CD8-positive, alpha-beta memory T cell (primary cell): ENCODE data around the gene SV2C. TPM values are rescaled to one million over a fixed set of nuclear protein-coding genes. Genes with fewer than 3 reads are reported as not detected.
"Not testable (repeated sequence)": the region's sequence is repeated elsewhere in the genome, so short reads cannot be mapped to it uniquely, and the experiment has no call there.

ENCODE experiments used
- CTCF ChIA-PET: fragments of 350-600 bp; sonication (Branson Sonifier 250); formaldehyde crosslinking; loops from one replicate; lab custom pipeline; 2021; ENCODE audit warnings: antibody characterized with exemption; lab: Charles Lee
- POLR2A ChIA-PET: fragments of 350-600 bp; sonication (Branson Sonifier 250); formaldehyde crosslinking; loops from one replicate; lab custom pipeline; 2021; ENCODE audit warnings: antibody characterized with exemption; lab: Charles Lee
- DNase-seq, 5 donors: peaks; one replicate each; pipeline versions ENCODE4 v3.0.0 to v3.0.0-alpha.2; 2020 to 2022; ENCODE audit warnings: mixed read lengths in 1 of 5
- H3K27ac ChIP-seq: one replicate; pipeline ENCODE4 v1.7.0; 2013; ENCODE audit warnings: low read depth, mild to moderate bottlenecking, low read length, moderate library complexity
- H3K27me3 ChIP-seq: 2 replicates; pipeline ENCODE4 v1.7.0; 2013; ENCODE audit warnings: low read length, mild to moderate bottlenecking; ENCODE audit not compliant: insufficient read depth, poor library complexity, severe bottlenecking
- H3K36me3 ChIP-seq: 2 replicates; pipeline ENCODE4 v1.7.0; 2013; ENCODE audit warnings: mild to moderate bottlenecking, low read length, moderate library complexity; ENCODE audit not compliant: insufficient read depth
- H3K4me1 ChIP-seq: 2 replicates; pipeline ENCODE4 v1.7.0; 2013; ENCODE audit warnings: mild to moderate bottlenecking, low read length, moderate library complexity; ENCODE audit not compliant: insufficient read depth
- H3K4me3 ChIP-seq: 2 replicates; pipeline ENCODE4 v1.7.0; 2013; ENCODE audit warnings: mild to moderate bottlenecking, low read length
- H3K9me3 ChIP-seq: 2 replicates; pipeline ENCODE4 v1.7.0; 2013; ENCODE audit warnings: mild to moderate bottlenecking, low read length
- H3K27ac Mint-ChIP-seq, 8 donors: one replicate each; pipeline ENCODE4 v1.8.0; 2020 to 2021; ENCODE audit warnings: mixed read lengths in 8 of 8, mild to moderate bottlenecking in 6 of 8, inconsistent platforms in 3 of 8, moderate library complexity in 3 of 8
- H3K27me3 Mint-ChIP-seq, 2 donors: one replicate each; pipeline ENCODE4 v1.8.0; 2020 to 2021; ENCODE audit warnings: mixed read lengths in 2 of 2, mild to moderate bottlenecking in 1 of 2, moderate library complexity in 1 of 2
- H3K36me3 Mint-ChIP-seq, 3 donors: one replicate each; pipeline ENCODE4 v1.8.0; 2020 to 2021; ENCODE audit warnings: mixed read lengths in 3 of 3, inconsistent platforms in 1 of 3, mild to moderate bottlenecking in 1 of 3
- H3K4me1 Mint-ChIP-seq, 3 donors: one replicate each; pipeline ENCODE4 v1.8.0; 2020 to 2021; ENCODE audit warnings: mixed read lengths in 3 of 3, inconsistent platforms in 1 of 3, mild to moderate bottlenecking in 1 of 3
- H3K4me3 Mint-ChIP-seq, 7 donors: one replicate each; pipeline ENCODE4 v1.8.0; 2020 to 2021; ENCODE audit warnings: mixed read lengths in 7 of 7, mild to moderate bottlenecking in 6 of 7, moderate library complexity in 4 of 7, inconsistent platforms in 2 of 7
- H3K9me3 Mint-ChIP-seq, 5 donors: one replicate each; pipeline ENCODE4 v1.8.0; 2020 to 2022; ENCODE audit warnings: mixed read lengths in 5 of 5, mild to moderate bottlenecking in 3 of 5, moderate library complexity in 2 of 5, inconsistent platforms in 1 of 5
- polyA plus RNA-seq: library from polyadenylated mRNA; unstranded; fragments of 300-500 nt; fragmentation: Illumina TruSeq; gene quantifications from one replicate; pipeline ENCODE4 v1.2.3, GENCODE V29; 2021
- total RNA-seq, 2 experiments: library from RNA; stranded (reverse); gene quantifications; one replicate each; pipeline ENCODE4 v1.2.3, GENCODE V29; 2021

SV2C gene
- total and polyA plus RNA-seq, 3 experiments from 2014 or later = not detected

DNA sequence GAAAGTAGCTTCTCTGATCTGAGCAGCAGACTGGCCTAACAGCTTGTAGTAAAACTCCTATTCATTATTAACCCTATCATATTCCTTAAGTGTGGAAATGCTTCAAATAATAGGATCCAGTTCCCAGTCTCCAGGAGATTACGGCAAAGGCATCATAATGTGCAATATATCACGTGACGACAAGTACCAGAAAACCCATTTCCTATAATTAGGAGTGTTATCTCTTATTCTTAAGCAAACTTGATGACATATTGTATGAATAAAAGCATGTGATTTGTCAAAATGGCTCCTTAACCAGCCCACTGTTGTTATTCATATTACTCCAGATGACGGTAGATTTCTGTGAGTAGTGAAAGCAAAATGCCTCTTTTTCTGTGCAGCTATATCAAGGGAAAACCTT is 2.9 kb downstream of the SV2C start:
- H3K27me3 Mint-ChIP-seq = peaks cover 44 to 79% of the 10 kb centered on the region in 2 donors
- Histone ChIP-seq H3K4me3 (no peak overlapping the region), H3K27ac (no peak overlapping the region), H3K36me3 (no peaks in the 10 kb centered on the region), H3K27me3 (peaks cover 19% of the 10 kb centered on the region), H3K4me1 (peaks cover 12% of the 10 kb centered on the region), H3K9me3 (no peaks in the 10 kb centered on the region)
- no peak overlapping the region for H3K27ac Mint-ChIP-seq
- H3K36me3 Mint-ChIP-seq = no peaks in the 10 kb centered on the region
- ChIA-PET CTCF (no interaction called here), POLR2A (no interaction called here)
- H3K4me1 Mint-ChIP-seq = peaks cover 20 to 34% (median 29%) of the 10 kb centered on the region in 3 donors
- peak overlapping the region in 1 of 7 donors; percentile 20 for H3K4me3 Mint-ChIP-seq
- DNase-seq = no peak
- H3K9me3 Mint-ChIP-seq = peaks cover 2 to 7% (median 3%) of the 10 kb centered on the region in 5 donors

DNA sequence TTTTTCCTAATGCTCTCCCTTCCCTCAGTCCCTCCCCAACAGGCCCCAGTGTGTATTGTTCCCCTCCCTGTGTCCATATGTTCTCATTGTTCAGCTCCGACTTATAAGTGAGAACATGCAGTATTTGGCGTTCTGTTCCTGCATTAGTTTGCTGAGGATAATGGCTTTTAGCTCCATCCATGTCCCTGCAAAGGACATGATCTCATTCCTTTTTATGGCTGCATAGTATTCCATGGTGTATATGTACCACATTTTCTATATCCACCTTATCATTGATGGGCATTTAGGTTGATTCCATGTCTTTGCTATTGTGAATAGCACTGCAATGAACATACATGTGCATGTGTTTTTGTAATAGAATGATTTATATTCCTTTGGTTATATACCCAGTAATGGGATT is 6.0 kb downstream of the SV2C start:
- H3K9me3 Mint-ChIP-seq, H3K4me1 ChIP-seq, H3K27ac ChIP-seq, H3K27me3 ChIP-seq, POLR2A ChIA-PET, CTCF ChIA-PET, H3K4me3 Mint-ChIP-seq, H3K36me3 Mint-ChIP-seq, DNase-seq, H3K36me3 ChIP-seq, H3K9me3 ChIP-seq, H3K27ac Mint-ChIP-seq, H3K4me3 ChIP-seq: not testable (repeated sequence)
- H3K27me3 Mint-ChIP-seq = peaks cover 27 to 62% of the 10 kb centered on the region in 2 donors
- peaks cover 4 to 11% (median 8%) of the 10 kb centered on the region in 3 donors for H3K4me1 Mint-ChIP-seq

DNA sequence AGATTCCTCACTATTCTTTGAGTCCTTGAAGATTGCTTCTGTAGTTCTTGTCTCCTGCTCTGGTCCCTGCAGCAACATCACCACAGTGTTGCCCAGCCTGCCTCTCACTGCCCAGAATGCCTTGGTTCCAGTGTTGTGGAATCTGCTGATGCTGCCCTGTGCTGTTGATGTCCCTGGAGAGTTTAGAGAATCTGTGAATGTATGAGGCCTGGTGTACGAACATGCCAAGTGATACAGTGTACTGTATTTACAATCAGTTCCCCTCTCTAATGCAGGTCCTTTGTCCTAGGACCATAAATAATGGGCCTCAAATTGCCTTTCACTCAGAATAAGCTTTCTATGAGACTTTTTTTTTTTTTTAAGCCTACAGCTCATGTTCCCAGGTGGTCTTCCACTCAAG is 8.2 kb downstream of the SV2C start:
- peaks cover 2 to 7% (median 3%) of the 10 kb centered on the region in 5 donors for H3K9me3 Mint-ChIP-seq
- Histone ChIP-seq H3K9me3 (no peaks in the 10 kb centered on the region), H3K4me1 (no peaks in the 10 kb centered on the region), H3K4me3 (no peak overlapping the region), H3K36me3 (no peaks in the 10 kb centered on the region), H3K27me3 (no peaks in the 10 kb centered on the region), H3K27ac (no peak overlapping the region)
- no peaks in the 10 kb centered on the region for H3K4me1 Mint-ChIP-seq
- no peak for DNase-seq
- peaks cover 14 to 54% of the 10 kb centered on the region in 2 donors for H3K27me3 Mint-ChIP-seq
- H3K36me3 Mint-ChIP-seq = no peaks in the 10 kb centered on the region
- CTCF ChIA-PET = no interaction called here
- POLR2A ChIA-PET = no interaction called here
- H3K4me3 Mint-ChIP-seq = no peak overlapping the region
- H3K27ac Mint-ChIP-seq = no peak overlapping the region

DNA sequence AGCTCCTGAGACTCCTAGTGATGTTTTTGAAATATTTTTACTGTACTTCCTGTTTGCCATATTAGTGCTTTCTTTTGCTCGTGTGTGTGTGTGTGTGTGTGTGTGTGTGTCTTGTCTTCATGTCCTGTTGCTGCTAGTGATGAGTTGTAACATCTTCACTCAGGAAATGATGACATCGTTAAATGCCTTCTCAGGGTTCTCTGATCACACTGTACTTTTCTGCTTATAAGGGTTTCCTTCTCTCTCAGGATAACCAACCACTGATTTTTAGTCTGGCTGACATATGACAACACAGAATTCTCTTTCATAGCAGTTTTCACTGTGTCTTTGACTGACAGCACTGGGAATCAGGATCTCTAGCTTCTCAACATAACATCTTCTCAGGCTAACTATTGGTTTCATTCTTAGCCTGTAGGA is 16.1 kb downstream of the SV2C start:
- Histone ChIP-seq H3K36me3 (no peaks in the 10 kb centered on the region), H3K27ac (no peak overlapping the region), H3K27me3 (no peaks in the 10 kb centered on the region), H3K9me3 (no peaks in the 10 kb centered on the region), H3K4me3 (no peak overlapping the region), H3K4me1 (peaks cover 9% of the 10 kb centered on the region)
- peak overlapping the region in 2 of 8 donors; percentile 2 to 22 for H3K27ac Mint-ChIP-seq
- peaks cover 8 to 39% of the 10 kb centered on the region in 2 donors for H3K27me3 Mint-ChIP-seq
- ChIA-PET CTCF (no interaction called here), POLR2A (no interaction called here)
- peaks cover 0 to 2% (median 0%) of the 10 kb centered on the region in 5 donors for H3K9me3 Mint-ChIP-seq
- H3K4me1 Mint-ChIP-seq = peaks cover 9 to 10% (median 9%) of the 10 kb centered on the region in 3 donors
- H3K36me3 Mint-ChIP-seq = no peaks in the 10 kb centered on the region
- DNase-seq = peak in 2 of 5 donors; percentile 48 to 52
- H3K4me3 Mint-ChIP-seq = no peak overlapping the region

DNA sequence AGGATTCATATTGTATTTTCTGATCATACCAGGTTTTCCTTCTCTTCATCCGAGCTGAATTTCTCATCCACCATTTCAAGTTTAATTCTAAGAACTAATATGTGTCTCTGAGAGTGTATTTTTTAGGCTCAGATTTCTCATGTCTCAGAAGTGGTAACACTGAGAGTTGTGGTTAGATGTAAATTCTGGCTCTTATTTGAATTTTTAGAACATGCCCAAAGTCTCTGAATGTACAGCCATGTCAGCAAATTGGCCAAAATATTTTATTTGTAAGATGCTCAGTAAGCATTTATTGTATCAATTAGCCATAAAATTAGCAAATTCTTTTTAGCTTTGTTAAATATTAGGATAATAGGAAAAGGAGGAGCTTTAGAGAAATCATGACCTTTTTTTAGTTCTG is 16.6 kb downstream of the SV2C start:
- ChIA-PET POLR2A (no interaction called here), CTCF (interaction anchor here (1.1 kb wide), 1 partner anchor 75 kb away, joined by 3 read pairs; no protein-coding TSS in a partner anchor)
- peak overlapping the region in 1 of 8 donors; percentile 22 for H3K27ac Mint-ChIP-seq
- Histone ChIP-seq H3K9me3 (no peaks in the 10 kb centered on the region), H3K4me3 (no peak overlapping the region), H3K36me3 (no peaks in the 10 kb centered on the region), H3K4me1 (peaks cover 9% of the 10 kb centered on the region), H3K27me3 (no peaks in the 10 kb centered on the region), H3K27ac (no peak overlapping the region)
- H3K9me3 Mint-ChIP-seq = peaks cover 0 to 2% (median 0%) of the 10 kb centered on the region in 5 donors
- no peaks in the 10 kb centered on the region for H3K36me3 Mint-ChIP-seq
- H3K27me3 Mint-ChIP-seq = peaks cover 8 to 38% of the 10 kb centered on the region in 2 donors
- no peak for DNase-seq
- no peak overlapping the region for H3K4me3 Mint-ChIP-seq
- peaks cover 9 to 10% (median 9%) of the 10 kb centered on the region in 3 donors for H3K4me1 Mint-ChIP-seq

DNA sequence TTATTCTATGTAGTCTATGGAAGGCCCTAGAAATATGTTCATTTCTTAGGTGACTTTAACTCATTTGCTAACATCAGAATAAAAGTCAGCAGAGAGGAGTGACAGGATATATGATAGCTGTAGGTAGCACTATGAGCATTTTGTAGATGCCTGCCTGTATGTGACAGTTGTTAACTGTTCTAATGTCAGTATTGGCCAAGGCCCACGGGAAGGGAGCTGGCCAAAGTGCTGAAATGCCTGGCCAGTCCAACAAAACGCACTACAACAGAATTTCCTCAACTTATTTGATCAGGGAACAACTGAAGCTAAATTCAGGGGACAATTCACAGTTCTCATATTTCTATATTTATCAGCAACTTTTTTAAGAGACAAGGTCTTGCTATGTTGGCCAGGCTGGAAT is 20.8 kb downstream of the SV2C start:
- no peaks in the 10 kb centered on the region for H3K36me3 Mint-ChIP-seq
- POLR2A ChIA-PET = no interaction called here
- CTCF ChIA-PET = no interaction called here

DNA sequence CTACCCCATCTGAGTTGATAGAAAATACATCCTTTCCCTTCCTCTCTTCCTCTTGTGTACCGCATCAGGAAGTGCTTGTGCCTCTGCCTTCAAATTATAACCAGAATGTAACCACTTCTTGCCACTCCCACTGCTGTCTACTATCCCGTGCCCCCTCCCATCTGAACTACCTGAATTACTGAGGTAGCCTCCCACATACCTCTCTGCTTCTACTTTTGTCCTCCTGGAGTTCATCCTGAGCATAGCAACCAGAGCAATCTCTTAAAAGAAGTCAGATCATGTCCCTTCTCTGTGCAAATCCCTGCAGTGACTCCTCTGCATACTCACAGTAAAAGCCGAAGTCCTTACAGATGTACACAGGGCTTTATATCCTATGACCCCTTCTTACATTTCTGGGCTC is 23.0 kb downstream of the SV2C start:
- no peak overlapping the region for H3K4me3 ChIP-seq
- no peak for DNase-seq
- no peaks in the 10 kb centered on the region for H3K4me1 ChIP-seq
- CTCF ChIA-PET = no interaction called here
- Mint-ChIP-seq H3K27me3 (peaks cover 14 to 60% of the 10 kb centered on the region in 2 donors), H3K9me3 (no peaks in the 10 kb centered on the region), H3K4me3 (no peak overlapping the region), H3K27ac (peak overlapping the region in 1 of 8 donors; percentile 3), H3K36me3 (no peaks in the 10 kb centered on the region), H3K4me1 (no peaks in the 10 kb centered on the region)
- H3K27ac ChIP-seq = no peak overlapping the region
- POLR2A ChIA-PET = no interaction called here
- no peaks in the 10 kb centered on the region for H3K36me3 ChIP-seq
- no peaks in the 10 kb centered on the region for H3K27me3 ChIP-seq
- no peaks in the 10 kb centered on the region for H3K9me3 ChIP-seq

More for the DNA sequence above, 20.8 kb downstream of the SV2C start:
- H3K4me3 Mint-ChIP-seq = no peak overlapping the region
- Histone ChIP-seq H3K27ac (no peak overlapping the region), H3K9me3 (no peaks in the 10 kb centered on the region), H3K36me3 (no peaks in the 10 kb centered on the region), H3K27me3 (no peaks in the 10 kb centered on the region), H3K4me1 (peaks cover 9% of the 10 kb centered on the region), H3K4me3 (no peak overlapping the region)
- H3K27me3 Mint-ChIP-seq = peaks cover 12 to 55% of the 10 kb centered on the region in 2 donors
- no peak overlapping the region for H3K27ac Mint-ChIP-seq
- peaks cover 7 to 8% (median 8%) of the 10 kb centered on the region in 3 donors for H3K4me1 Mint-ChIP-seq
- DNase-seq = no peak
- H3K9me3 Mint-ChIP-seq = peaks cover 0 to 2% (median 0%) of the 10 kb centered on the region in 5 donors

DNA sequence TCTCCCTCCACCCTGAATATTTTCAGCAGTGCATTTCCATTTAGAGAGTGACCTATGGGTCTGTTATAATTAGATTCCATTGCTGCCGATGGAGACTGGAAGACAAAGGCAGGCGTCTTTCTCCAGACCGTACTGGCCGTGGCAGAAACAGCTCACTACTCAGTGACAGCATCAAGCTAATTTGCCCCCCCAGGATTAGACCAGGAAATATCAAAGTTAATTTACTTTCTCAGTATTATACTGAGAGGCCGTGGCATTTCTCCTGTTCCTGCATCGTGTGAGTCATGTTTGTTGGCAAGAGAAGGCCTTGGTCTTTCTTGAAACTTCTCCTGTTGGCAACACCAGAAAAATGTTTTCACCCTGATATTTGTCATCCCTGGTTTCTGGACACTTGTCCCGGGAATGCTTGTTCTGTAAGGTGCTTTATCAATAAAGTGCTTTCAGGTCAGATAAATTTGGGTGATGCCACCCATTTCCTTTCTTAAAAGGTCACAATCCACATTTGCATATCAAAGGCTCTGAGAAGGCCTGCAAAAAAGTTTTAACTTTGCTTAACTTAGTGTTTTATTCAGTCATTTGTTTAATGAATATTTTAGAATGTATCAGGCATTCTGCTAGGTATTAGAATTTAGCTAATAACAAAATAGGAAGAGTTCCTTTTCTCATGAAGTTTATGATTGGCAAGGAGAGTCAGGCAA is 28.4 kb downstream of the SV2C start:
- Mint-ChIP-seq H3K36me3 (peaks cover 0 to 1% (median 0%) of the 10 kb centered on the region in 3 donors), H3K4me3 (no peak overlapping the region), H3K9me3 (no peaks in the 10 kb centered on the region), H3K27me3 (peaks cover 22 to 39% of the 10 kb centered on the region in 2 donors), H3K27ac (no peak overlapping the region), H3K4me1 (peaks cover 0 to 5% (median 4%) of the 10 kb centered on the region in 3 donors)
- DNase-seq = no peak
- Histone ChIP-seq H3K27ac (no peak overlapping the region), H3K4me3 (no peak overlapping the region), H3K4me1 (no peaks in the 10 kb centered on the region), H3K27me3 (no peaks in the 10 kb centered on the region), H3K36me3 (no peaks in the 10 kb centered on the region), H3K9me3 (no peaks in the 10 kb centered on the region)
- POLR2A ChIA-PET = no interaction called here
- CTCF ChIA-PET = no interaction called here
